ENCODE measurements around the gene ADAMTS7. TPM values are rescaled to one million over a fixed set of nuclear protein-coding genes. Genes with fewer than 3 reads are reported as not detected.

The ADAMTS7 gene
- total RNA-seq, 1 donor from 2014 or later: 55.1 TPM

DNA sequence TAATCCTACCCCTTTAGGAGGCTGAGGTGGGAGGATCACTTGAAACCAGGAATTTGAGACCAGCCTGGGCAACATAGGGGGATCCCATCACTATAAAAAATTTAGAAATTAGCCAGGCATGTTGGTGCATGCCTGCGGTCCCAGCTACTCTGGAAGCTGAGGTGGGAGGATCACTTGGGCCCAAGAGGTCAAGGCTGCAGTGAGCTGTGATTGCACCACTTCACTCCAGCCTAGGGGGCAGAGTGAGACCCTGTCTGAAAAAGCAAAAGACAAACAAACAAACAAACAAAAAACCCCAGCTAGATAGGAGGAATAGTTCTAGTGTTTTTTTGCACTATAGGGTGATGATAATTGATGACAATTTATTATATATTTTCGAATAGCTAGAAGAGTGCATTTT, 99.6 kb downstream of the ADAMTS7 start:
- H3K4me3 Mint-ChIP-seq (ENCODE audit: unreplicated experiment): no peak overlapping the region
- H3K27ac Mint-ChIP-seq (ENCODE audit: unreplicated experiment): no peak overlapping the region
- no peaks in the 10 kb centered on the region for H3K36me3 Mint-ChIP-seq (ENCODE audit: low read depth, unreplicated experiment)
- no peak for DNase-seq (ENCODE audit: low spot score)
- H3K27me3 Mint-ChIP-seq (ENCODE audit: unreplicated experiment): no peaks in the 10 kb centered on the region
- no peaks in the 10 kb centered on the region for H3K9me3 Mint-ChIP-seq (ENCODE audit: unreplicated experiment)
- H3K4me1 Mint-ChIP-seq (ENCODE audit: unreplicated experiment): no peaks in the 10 kb centered on the region
- TF ChIP-seq, protein P1, sequence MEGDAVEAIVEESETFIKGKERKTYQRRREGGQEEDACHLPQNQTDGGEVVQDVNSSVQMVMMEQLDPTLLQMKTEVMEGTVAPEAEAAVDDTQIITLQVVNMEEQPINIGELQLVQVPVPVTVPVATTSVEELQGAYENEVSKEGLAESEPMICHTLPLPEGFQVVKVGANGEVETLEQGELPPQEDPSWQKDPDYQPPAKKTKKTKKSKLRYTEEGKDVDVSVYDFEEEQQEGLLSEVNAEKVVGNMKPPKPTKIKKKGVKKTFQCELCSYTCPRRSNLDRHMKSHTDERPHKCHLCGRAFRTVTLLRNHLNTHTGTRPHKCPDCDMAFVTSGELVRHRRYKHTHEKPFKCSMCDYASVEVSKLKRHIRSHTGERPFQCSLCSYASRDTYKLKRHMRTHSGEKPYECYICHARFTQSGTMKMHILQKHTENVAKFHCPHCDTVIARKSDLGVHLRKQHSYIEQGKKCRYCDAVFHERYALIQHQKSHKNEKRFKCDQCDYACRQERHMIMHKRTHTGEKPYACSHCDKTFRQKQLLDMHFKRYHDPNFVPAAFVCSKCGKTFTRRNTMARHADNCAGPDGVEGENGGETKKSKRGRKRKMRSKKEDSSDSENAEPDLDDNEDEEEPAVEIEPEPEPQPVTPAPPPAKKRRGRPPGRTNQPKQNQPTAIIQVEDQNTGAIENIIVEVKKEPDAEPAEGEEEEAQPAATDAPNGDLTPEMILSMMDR (IDR thresholded peaks at IDR 0.05; ENCODE audit: unreplicated experiment): no peak

DNA sequence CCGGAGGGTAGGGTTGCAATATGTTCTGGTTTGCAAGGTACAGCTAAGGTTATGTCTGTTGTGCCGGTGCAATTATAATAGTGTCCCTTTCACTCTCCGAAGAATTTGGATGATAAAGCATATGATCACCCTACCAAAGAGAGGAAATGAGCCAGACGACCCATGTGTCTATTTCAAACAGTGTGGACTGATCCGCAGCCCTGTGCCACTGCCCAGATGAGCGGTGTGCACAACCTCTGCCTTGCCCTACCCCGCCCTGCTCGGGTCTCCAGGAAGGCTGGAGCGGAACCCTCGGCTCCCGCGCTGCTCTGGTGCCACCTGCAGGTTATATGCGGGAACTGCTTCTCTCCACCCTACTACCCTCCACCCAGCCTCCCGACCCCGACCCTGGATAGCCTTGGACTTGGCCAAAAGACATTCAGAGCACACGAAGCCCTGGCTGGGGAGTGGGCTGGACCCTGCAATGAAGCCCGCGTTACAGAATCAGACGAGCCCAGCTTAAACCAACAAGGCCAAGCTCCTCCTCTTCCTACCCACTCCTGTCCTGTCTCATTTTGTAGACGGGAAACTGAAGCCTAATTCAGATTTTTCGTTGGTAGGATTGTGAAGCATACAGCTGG, 101.9 kb downstream of the ADAMTS7 start:
- peak; percentile 84 for DNase-seq (ENCODE audit: low spot score)
- Mint-ChIP-seq H3K4me3 (ENCODE audit: unreplicated experiment) (no peak overlapping the region), H3K27me3 (ENCODE audit: unreplicated experiment) (peaks cover under 1% of the 10 kb centered on the region), H3K4me1 (ENCODE audit: unreplicated experiment) (no peaks in the 10 kb centered on the region), H3K9me3 (ENCODE audit: unreplicated experiment) (no peaks in the 10 kb centered on the region), H3K27ac (ENCODE audit: unreplicated experiment) (no peak overlapping the region), H3K36me3 (ENCODE audit: low read depth, unreplicated experiment) (no peaks in the 10 kb centered on the region)
- TF ChIP-seq, protein P1 (IDR thresholded peaks at IDR 0.05; ENCODE audit: unreplicated experiment): peak; percentile 85

Other genes with a start within 250 kb of the ADAMTS7 start
- gene CHRNA5, start 245.9 kb downstream of the ADAMTS7 start, total RNA-seq (ENCODE audit: unreplicated experiment): 22.7 TPM
- 0.74 TPM for gene CHRNA3, start 190.5 kb downstream of the ADAMTS7 start, total RNA-seq (ENCODE audit: unreplicated experiment)
- gene CHRNB4, start 170.3 kb downstream of the ADAMTS7 start, total RNA-seq (ENCODE audit: unreplicated experiment): not detected
- gene MORF4L1, start 61.4 kb upstream of the ADAMTS7 start, total RNA-seq (ENCODE audit: unreplicated experiment): 347 TPM
- gene CTSH, start 133.6 kb upstream of the ADAMTS7 start, total RNA-seq (ENCODE audit: unreplicated experiment): 10.0 TPM